Ovary (tissue), 9 donors: Measurements from ENCODE around the gene ZNG1F. TPM values are rescaled to one million over a fixed set of nuclear protein-coding genes. Genes with fewer than 3 reads are reported as not detected.
"Not testable (repeated sequence)": the region's sequence is repeated elsewhere in the genome, so short reads cannot be mapped to it uniquely, and the experiment has no call there.

Experiments
- DNase-seq, 5 donors: peaks; one replicate each; pipeline ENCODE4 v3.0.0-alpha.2; 2019 to 2020
- H3K27ac ChIP-seq, 2 donors: fragments of 200-600 bp; one replicate each; pipeline versions ENCODE4 v1.5.1 to v1.8.0; 2019 to 2022
- H3K27me3 ChIP-seq: fragments of 200-600 bp; one replicate; pipeline ENCODE4 v1.8.0; 2022
- H3K36me3 ChIP-seq: fragments of 200-600 bp; sonication (generic); one replicate; pipeline ENCODE4 v1.5.1; 2019
- H3K4me1 ChIP-seq: one replicate; pipeline ENCODE4 v1.8.1; 2013; ENCODE audit warnings: mild to moderate bottlenecking, moderate library complexity; ENCODE audit not compliant: insufficient read depth
- H3K4me3 ChIP-seq: fragments of 200-600 bp; sonication (generic); one replicate; pipeline ENCODE4 v1.5.1; 2017
- H3K9me3 ChIP-seq, 2 donors: fragments of 200-600 bp in 1 of 2; sonication (generic) in 1 of 2; one replicate each; pipeline versions ENCODE4 v1.5.1 to v1.8.1; 2013 to 2019; ENCODE audit warnings: mild to moderate bottlenecking in 1 of 2, moderate library complexity in 1 of 2
- WGBS, 3 donors: extraction: QIAGEN DNeasy Blood & Tissue Kit in 1 of 3; methylation state at CpG; one replicate each; pipeline versions ENCODE4 v1.1.5 to v1.1.7; 2013 to 2017; 5-methylcytosine and 5-hydroxymethylcytosine counted together
- intact Hi-C, 4 donors: fragments of 100-400 bp; cut with DNase I; formaldehyde crosslinking; loops; one replicate each; pipeline versions ENCODE4 v1.11.0 to v1.15.1; 2022 to 2023
- microRNA-seq, 3 donors: library from miRNA; unstranded; fragments of <30 nt; microRNA quantifications; one replicate each; pipeline versions ENCODE4 to v1.2.0, GENCODE V29; 2019 to 2020
- polyA plus RNA-seq, 2 donors: library from polyadenylated mRNA; stranded (reverse); fragments of 200-250 nt in 1 of 2; fragments of 350-450 nt in 1 of 2; fragmentation: Illumina TruSeq in 1 of 2; extraction: RNeasy Lipid Tissue Mini Kit (QIAGEN cat#74804) in 1 of 2; gene quantifications; one replicate each; pipeline ENCODE4 v1.2.3, GENCODE V29; 2013 to 2014
- small RNA-seq: library from RNA; depleted of rRNA; stranded (forward); fragments of <200 nt; gene quantifications from one replicate; pipeline ENCODE3, GENCODE V24; 2016
- total RNA-seq, 7 donors: library from RNA; depleted of rRNA in 2 of 7; stranded (reverse); fragments of >200 nt in 2 of 7; fragmentation: NEBNext Ultra II Directional in 3 of 7; extraction: Animal tissue kit (Norgen Biotek cat#: 25700) in 3 of 7; gene quantifications; one replicate each; pipeline versions ENCODE4 v1.1.0 to v1.2.4, GENCODE V29; 2016 to 2023
- donor health status: DM: no; HTN: no; CAD: no; lungs with moderate emphysema.
- donor health status: DM: no; HTN: no; CAD: no.
- donor health status: Bipolar disorder and iron deficiency.
- donor health status: DM: yes; HTN: yes; CAD: no.
- donor health status: DM: no; HTN: no; CAD: no.
- donor health status: DM: yes; HTN: yes; CAD: no.

The ZNG1F gene
- total and polyA plus RNA-seq, 9 donors = 3.8 to 14.1 (median 6.7) TPM

DNA sequence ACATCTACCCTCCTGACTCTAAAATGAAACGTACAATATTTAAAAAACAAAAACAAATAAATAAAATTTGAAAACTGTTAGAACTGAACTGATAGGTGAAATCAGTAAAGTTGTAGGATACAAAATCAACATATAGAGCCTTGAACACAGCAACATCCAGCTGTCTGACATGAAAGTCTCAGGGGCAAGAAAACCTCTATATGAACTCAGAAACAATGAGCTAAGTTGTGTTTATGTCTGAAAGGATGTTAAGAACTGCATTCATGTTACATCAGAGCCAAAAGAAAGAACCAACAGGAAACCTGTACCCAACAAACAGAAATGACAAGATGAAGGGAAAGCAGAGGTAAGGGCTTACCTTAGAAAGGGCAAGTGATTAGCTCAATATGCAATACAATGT is 102.4 kb downstream of the ZNG1F start:
- intact Hi-C loops, H3K36me3 ChIP-seq, H3K4me3 ChIP-seq, DNase-seq, H3K4me1 ChIP-seq, H3K27me3 ChIP-seq, H3K9me3 ChIP-seq, H3K27ac ChIP-seq: not testable (repeated sequence)
- 20 to 73% (median 73%) methylated on average over 1 of the region's 1 CpG for WGBS, 3 donors

DNA sequence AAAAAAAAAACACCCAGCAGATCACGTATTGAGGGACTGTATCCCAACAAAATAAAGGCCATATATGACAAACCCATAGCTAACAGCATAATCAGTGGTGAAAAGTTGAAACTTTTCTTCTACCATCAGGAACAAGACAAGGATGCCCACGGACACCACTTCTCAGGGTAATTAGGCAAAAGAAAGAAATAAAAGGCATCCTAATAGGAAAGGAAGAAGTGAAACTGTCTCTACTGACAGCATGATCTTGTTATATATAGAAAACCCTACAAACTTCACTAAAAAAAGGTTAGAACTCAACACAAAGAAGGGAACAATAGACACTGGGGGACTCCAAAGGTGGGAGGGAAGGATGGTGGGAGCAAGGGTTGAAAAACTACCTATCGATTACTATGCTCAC is 102.9 kb downstream of the ZNG1F start:
- H3K4me1 ChIP-seq, H3K36me3 ChIP-seq, H3K27me3 ChIP-seq, H3K27ac ChIP-seq, intact Hi-C loops, DNase-seq, H3K9me3 ChIP-seq, H3K4me3 ChIP-seq: not testable (repeated sequence)
- 83 to 90% (median 84%) methylated on average over 3 of the region's 3 CpGs for WGBS, 3 donors

- intact Hi-C loops, H3K4me1 ChIP-seq, H3K4me3 ChIP-seq, H3K27ac ChIP-seq, H3K27me3 ChIP-seq, DNase-seq, H3K36me3 ChIP-seq, H3K9me3 ChIP-seq: not testable (repeated sequence)
- 56 to 65% (median 63%) methylated on average over 4 of the region's 4 CpGs for WGBS, 3 donors
Observed at GRCh38 chr9:41082358-41082757, 106.8 kb downstream of the ZNG1F start.

Small RNA genes lying within 50 kb of the gene (microRNA-seq; reads per million reads assigned to microRNA genes)
- 0 reads per million in 3 donors for gene MIR4477A

Small RNA genes lying within 50 kb of the gene (small RNA-seq; reads per million reads assigned to genes)
- not detected for gene MIR4477A
- gene RNA5SP530 = not detected

Other genes with a start within 250 kb of the ZNG1F start
- gene FOXD4L6, start 60.6 kb downstream of the ZNG1F start, total RNA-seq = not detected
- not detected for gene FOXD4L6, start 60.6 kb downstream of the ZNG1F start, polyA plus RNA-seq